ENCODE data around the gene CD2AP. TPM values are rescaled to one million over a fixed set of nuclear protein-coding genes. Genes with fewer than 3 reads are reported as not detected.

CD2AP gene
- total and polyA plus RNA-seq, 9 of the 15 experiments (the other 6 are each of a cell fraction or from before 2014, with no cell fraction given): 9.4 to 69.7 (median 38.7) TPM

DNA sequence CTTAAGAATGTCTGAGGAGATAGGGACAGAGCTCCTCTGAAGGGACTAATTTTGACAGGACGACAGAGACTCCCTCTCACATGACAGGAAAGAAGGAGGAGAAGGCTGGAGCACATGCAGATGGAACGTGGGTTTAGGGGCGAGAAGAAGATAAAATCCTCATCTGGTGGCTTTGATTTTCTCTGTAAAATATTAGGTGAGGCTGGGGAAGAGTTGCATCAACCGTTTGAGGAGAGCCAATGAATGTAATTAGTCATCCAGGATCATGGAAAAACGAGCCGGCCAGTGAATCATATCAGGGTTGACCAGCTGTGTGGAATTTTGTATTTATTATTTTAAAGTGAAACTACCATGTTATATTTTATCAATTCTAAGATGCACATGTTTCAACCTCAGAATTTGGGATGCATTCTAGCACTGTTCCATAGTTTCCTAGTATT, 173.9 kb downstream of the CD2AP start:
- no TSS peak for BruUV-seq (replicated peaks)
- H3K27ac ChIP-seq (ENCODE audit: extremely low read depth, low read depth, low read length): no peak overlapping the region
- in situ Hi-C loops (cut with MboI) (no loop called here), intact Hi-C loops (cut with micrococcal nuclease) (no loop called here)
- H3K9me3 ChIP-seq (replicated peaks; ENCODE audit: control insufficient read depth, insufficient read depth, low read depth, low read length): no peaks in the 10 kb centered on the region
- H4K20me1 ChIP-seq (replicated peaks; ENCODE audit: control insufficient read depth, insufficient read depth, low read length): no peaks in the 10 kb centered on the region
- CTCF ChIA-PET (ENCODE audit: low intra/inter-chr PET ratio): no interaction called here
- POLR2A ChIA-PET: interaction anchor here (0.5 to 1.4 kb wide), 2 partner anchors 20 to 243 kb away, joined by 3 read pairs; no protein-coding TSS in a partner anchor
- peak overlapping the region; percentile 7; the same call in 1 of the 2 replicates for H3K4me2 ChIP-seq (ENCODE audit: insufficient read depth, low read length)
- no peaks in the 10 kb centered on the region for H3K27me3 ChIP-seq (ENCODE audit: control insufficient read depth in 2 of 2, insufficient read depth in 2 of 2, low read length in 2 of 2)
- H3K36me3 ChIP-seq (ENCODE audit: control insufficient read depth, insufficient read depth, low read length): no peaks in the 10 kb centered on the region; the same call in 2 of the 3 replicates
- FAIRE-seq (no peak), DNase-seq (ENCODE audit: extremely low read depth in 1 of 4, low spot score in 3 of 4) (no peak), ATAC-seq (no peak; the same call in 1 of the 3 replicates)
- 6% methylated on average over 6 of the region's 6 CpGs for WGBS (ENCODE audit: insufficient coverage, low coverage, missing lambda C conversion rate)
- no peak overlapping the region for H3K4me3 ChIP-seq
- H2AFZ ChIP-seq (ENCODE audit: low read depth, low read length): peak overlapping the region; percentile 65
- H3K79me2 ChIP-seq (ENCODE audit: control insufficient read depth, insufficient read depth, low read length): no peaks in the 10 kb centered on the region
- H3K9me1 ChIP-seq (ENCODE audit: control insufficient read depth, insufficient read depth, low read length): no peaks in the 10 kb centered on the region
- H3K9ac ChIP-seq (ENCODE audit: insufficient read depth in 1 of 2, low read depth in 2 of 2, low read length in 2 of 2): no peak overlapping the region
- H3K4me1 ChIP-seq (replicated peaks in 1 of 2; ENCODE audit: control insufficient read depth in 2 of 2, insufficient read depth in 2 of 2, low read length in 2 of 2): peaks cover 5 to 28% of the 10 kb centered on the region in 2 experiments; a peak in 3 of 5 replicates
- no peak for TF ChIP-seq BACH1 (tag; IDR thresholded peaks at IDR 0.05)
- TF ChIP-seq ARID1B (IDR thresholded peaks at IDR 0.05): no peak
- TF ChIP-seq, protein P1, sequence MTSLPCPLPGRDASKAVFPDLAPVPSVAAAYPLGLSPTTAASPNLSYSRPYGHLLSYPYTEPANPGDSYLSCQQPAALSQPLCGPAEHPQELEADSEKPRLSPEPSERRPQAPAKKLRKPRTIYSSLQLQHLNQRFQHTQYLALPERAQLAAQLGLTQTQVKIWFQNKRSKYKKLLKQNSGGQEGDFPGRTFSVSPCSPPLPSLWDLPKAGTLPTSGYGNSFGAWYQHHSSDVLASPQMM (CRISPR knock-in tag; IDR thresholded peaks at IDR 0.05): no peak
- TF ChIP-seq, protein P2, sequence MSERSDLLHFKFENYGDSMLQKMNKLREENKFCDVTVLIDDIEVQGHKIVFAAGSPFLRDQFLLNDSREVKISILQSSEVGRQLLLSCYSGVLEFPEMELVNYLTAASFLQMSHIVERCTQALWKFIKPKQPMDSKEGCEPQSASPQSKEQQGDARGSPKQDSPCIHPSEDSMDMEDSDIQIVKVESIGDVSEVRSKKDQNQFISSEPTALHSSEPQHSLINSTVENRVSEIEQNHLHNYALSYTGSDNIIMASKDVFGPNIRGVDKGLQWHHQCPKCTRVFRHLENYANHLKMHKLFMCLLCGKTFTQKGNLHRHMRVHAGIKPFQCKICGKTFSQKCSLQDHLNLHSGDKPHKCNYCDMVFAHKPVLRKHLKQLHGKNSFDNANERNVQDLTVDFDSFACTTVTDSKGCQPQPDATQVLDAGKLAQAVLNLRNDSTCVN (CRISPR knock-in tag; IDR thresholded peaks at IDR 0.05): no peak
- no peak for TF ChIP-seq ZNF507 (tag; conservative IDR thresholded peaks at IDR 0.05)
- TF ChIP-seq ZNF133 (CRISPR knock-in tag; IDR thresholded peaks at IDR 0.05): no peak
- no peak for TF ChIP-seq NCOA2 (IDR thresholded peaks at IDR 0.05; ENCODE audit: partially characterized antibody in 2 of 2)
- no peak for TF ChIP-seq SMAD2 (IDR thresholded peaks at IDR 0.05; ENCODE audit: low read depth, low read length)
- no peak for TF ChIP-seq MTA3 (IDR thresholded peaks at IDR 0.05; ENCODE audit: borderline replicate concordance)
- TF ChIP-seq, protein P3, sequence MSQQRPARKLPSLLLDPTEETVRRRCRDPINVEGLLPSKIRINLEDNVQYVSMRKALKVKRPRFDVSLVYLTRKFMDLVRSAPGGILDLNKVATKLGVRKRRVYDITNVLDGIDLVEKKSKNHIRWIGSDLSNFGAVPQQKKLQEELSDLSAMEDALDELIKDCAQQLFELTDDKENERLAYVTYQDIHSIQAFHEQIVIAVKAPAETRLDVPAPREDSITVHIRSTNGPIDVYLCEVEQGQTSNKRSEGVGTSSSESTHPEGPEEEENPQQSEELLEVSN (IDR thresholded peaks at IDR 0.05; ENCODE audit: borderline replicate concordance in 1 of 2, extremely low read depth in 1 of 2, insufficient read depth in 1 of 2, insufficient read length in 1 of 2, low read depth in 1 of 2, low read length in 1 of 2, poor library complexity in 1 of 2, severe bottlenecking in 1 of 2): no peak
- no peak for TF ChIP-seq PCBP1 (IDR thresholded peaks at IDR 0.05; ENCODE audit: low read depth, low read length, poor library complexity, severe bottlenecking)
- TF ChIP-seq, protein P4, sequence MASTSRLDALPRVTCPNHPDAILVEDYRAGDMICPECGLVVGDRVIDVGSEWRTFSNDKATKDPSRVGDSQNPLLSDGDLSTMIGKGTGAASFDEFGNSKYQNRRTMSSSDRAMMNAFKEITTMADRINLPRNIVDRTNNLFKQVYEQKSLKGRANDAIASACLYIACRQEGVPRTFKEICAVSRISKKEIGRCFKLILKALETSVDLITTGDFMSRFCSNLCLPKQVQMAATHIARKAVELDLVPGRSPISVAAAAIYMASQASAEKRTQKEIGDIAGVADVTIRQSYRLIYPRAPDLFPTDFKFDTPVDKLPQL (IDR thresholded peaks at IDR 0.05; ENCODE audit: extremely low read depth, insufficient read length): no peak
- TF ChIP-seq STAT5B (CRISPR knock-in tag; IDR thresholded peaks at IDR 0.05): no peak
- TF ChIP-seq, protein P5, sequence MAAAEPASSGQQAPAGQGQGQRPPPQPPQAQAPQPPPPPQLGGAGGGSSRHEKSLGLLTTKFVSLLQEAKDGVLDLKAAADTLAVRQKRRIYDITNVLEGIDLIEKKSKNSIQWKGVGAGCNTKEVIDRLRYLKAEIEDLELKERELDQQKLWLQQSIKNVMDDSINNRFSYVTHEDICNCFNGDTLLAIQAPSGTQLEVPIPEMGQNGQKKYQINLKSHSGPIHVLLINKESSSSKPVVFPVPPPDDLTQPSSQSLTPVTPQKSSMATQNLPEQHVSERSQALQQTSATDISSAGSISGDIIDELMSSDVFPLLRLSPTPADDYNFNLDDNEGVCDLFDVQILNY (CRISPR knock-in tag; IDR thresholded peaks at IDR 0.05): no peak
- TF ChIP-seq KDM5B (IDR thresholded peaks at IDR 0.05; ENCODE audit: insufficient replicate concordance, low read depth, low read length): no peak
- TF ChIP-seq SRSF9 (IDR thresholded peaks at IDR 0.05; ENCODE audit: borderline replicate concordance, low read depth, low read length): no peak
